Pulmonary artery endothelial cell (primary cell): ENCODE measurements around the gene IYD. TPM values are rescaled to one million over a fixed set of nuclear protein-coding genes. Genes with fewer than 3 reads are reported as not detected.
"Not testable (repeated sequence)": the region's sequence is repeated elsewhere in the genome, so short reads cannot be mapped to it uniquely, and the experiment has no call there.

Experiments
- DNase-seq: peaks from one replicate; pipeline ENCODE4 v3.0.0-alpha.2; 2011; ENCODE audit warnings: low read depth, low spot score
- total RNA-seq: library from RNA; depleted of rRNA; stranded (reverse); fragments of >200 nt; gene quantifications from 2 replicates; pipeline ENCODE4 v1.2.3, GENCODE V29; 2014

Gene IYD
- total RNA-seq, 1 donor from 2014 or later = 0.07 TPM

- DNase-seq = no peak
These were observed 62.0 kb downstream of the IYD start for GRCh38 chr6:150430815-150431214.

- DNase-seq = no peak
These were observed 66.5 kb downstream of the IYD start for GRCh38 chr6:150435360-150435759.

GRCh38 chr6:150435832-150436231, 67.0 kb downstream of the IYD start:
- no peak for DNase-seq

- DNase-seq = no peak
These were observed 70.6 kb downstream of the IYD start for GRCh38 chr6:150439373-150439772.

GRCh38 chr6:150443621-150444020, 74.8 kb downstream of the IYD start:
- no peak for DNase-seq

GRCh38 chr6:150444308-150444707, 75.5 kb downstream of the IYD start:
- DNase-seq = no peak

- no peak for DNase-seq
These were observed 76.7 kb downstream of the IYD start for GRCh38 chr6:150445486-150445885.

- no peak for DNase-seq
These were observed 79.4 kb downstream of the IYD start for GRCh38 chr6:150448221-150448620.

GRCh38 chr6:150449055-150449454, 80.2 kb downstream of the IYD start:
- DNase-seq = not testable (repeated sequence)

GRCh38 chr6:150450918-150451317, 82.1 kb downstream of the IYD start:
- DNase-seq = no peak

- DNase-seq = no peak
These were observed 83.1 kb downstream of the IYD start for GRCh38 chr6:150451807-150452427.

- DNase-seq = peak; percentile 15
These were observed 83.8 kb downstream of the IYD start for GRCh38 chr6:150452428-150453243.

- no peak for DNase-seq
These were observed 84.5 kb downstream of the IYD start for GRCh38 chr6:150453357-150453756.

Other genes with a start within 250 kb of the IYD start
- 0.04 TPM in 1 of 2 replicates, not detected in the other for gene PPP1R14C, start 226.0 kb upstream of the IYD start, total RNA-seq
- gene PLEKHG1, start 230.9 kb downstream of the IYD start, total RNA-seq = 38.9 and 50.0 TPM in 2 replicates